ENCODE results near the gene PRTN3. TPM values are rescaled to one million over a fixed set of nuclear protein-coding genes. Genes with fewer than 3 reads are reported as not detected.
"Not testable (repeated sequence)": the region's sequence is repeated elsewhere in the genome, so short reads cannot be mapped to it uniquely, and the experiment has no call there.

The PRTN3 gene
- total RNA-seq, 1 donor from 2014 or later, result not detected

DNA sequence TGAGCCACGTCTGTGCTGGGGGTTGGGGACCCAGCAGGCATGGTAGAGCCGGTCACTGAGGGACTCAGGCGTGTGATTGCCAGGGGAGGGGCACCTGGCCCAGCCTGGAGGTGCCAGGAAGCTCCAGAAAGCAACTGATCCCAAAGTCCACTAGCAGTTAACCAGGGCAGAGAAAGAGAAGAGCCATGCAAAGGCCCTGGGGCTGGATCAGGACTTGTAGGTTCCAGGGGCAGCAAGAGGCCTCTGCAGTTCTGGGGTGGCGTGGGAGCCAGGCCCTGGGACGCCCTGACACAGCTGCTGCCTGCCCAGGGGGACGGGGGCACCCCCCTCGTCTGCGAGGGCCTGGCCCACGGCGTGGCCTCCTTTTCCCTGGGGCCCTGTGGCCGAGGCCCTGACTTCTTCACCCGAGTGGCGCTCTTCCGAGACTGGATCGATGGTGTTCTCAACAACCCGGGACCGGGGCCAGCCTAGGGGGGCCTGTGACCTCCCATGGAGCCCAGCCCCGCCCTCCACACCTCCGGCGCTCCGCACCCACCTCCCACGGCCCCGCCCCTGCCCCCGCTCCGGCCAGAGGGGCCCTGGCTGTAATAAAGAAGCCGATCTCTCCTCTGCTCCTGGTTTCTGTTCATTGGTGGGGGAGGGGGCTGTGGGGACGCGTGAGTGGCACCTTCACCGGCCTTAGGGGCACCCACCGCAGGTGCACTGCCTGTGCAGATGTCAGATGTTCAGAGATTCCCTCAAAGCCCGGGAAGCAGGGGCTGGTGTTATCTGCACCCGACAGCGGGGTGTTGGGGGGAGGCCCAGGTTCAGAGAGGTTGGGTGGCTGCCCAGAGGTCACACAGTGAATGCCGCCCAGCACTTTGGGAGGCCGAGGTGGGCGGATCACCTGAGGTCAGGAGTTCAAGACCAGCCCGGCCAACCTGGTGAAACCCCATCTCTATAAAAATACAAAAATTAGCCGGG lies 9.1 kb upstream of the PRTN3 start:
- H3K4me3 Mint-ChIP-seq (ENCODE audit: unreplicated experiment), result no peak overlapping the region
- no peak for DNase-seq (ENCODE audit: low spot score)
- H3K36me3 Mint-ChIP-seq (ENCODE audit: low read depth, unreplicated experiment), result no peaks in the 10 kb centered on the region
- no peaks in the 10 kb centered on the region for H3K9me3 Mint-ChIP-seq (ENCODE audit: unreplicated experiment)
- TF ChIP-seq CTCF (IDR thresholded peaks at IDR 0.05; ENCODE audit: unreplicated experiment), result no peak
- H3K4me1 Mint-ChIP-seq (ENCODE audit: unreplicated experiment), result no peaks in the 10 kb centered on the region
- H3K27ac Mint-ChIP-seq (ENCODE audit: unreplicated experiment), result no peak overlapping the region
- peaks cover 6% of the 10 kb centered on the region for H3K27me3 Mint-ChIP-seq (ENCODE audit: unreplicated experiment)

GRCh38 chr19:834216-834615 lies 6.6 kb upstream of the PRTN3 start:
- no peaks in the 10 kb centered on the region for H3K4me1 Mint-ChIP-seq (ENCODE audit: unreplicated experiment)
- H3K27ac Mint-ChIP-seq (ENCODE audit: unreplicated experiment), result no peak overlapping the region
- peaks cover 6% of the 10 kb centered on the region for H3K27me3 Mint-ChIP-seq (ENCODE audit: unreplicated experiment)
- no peaks in the 10 kb centered on the region for H3K9me3 Mint-ChIP-seq (ENCODE audit: unreplicated experiment)
- H3K4me3 Mint-ChIP-seq (ENCODE audit: unreplicated experiment), result no peak overlapping the region
- no peak for TF ChIP-seq CTCF (IDR thresholded peaks at IDR 0.05; ENCODE audit: unreplicated experiment)
- DNase-seq (ENCODE audit: low spot score), result no peak
- no peaks in the 10 kb centered on the region for H3K36me3 Mint-ChIP-seq (ENCODE audit: low read depth, unreplicated experiment)

DNA sequence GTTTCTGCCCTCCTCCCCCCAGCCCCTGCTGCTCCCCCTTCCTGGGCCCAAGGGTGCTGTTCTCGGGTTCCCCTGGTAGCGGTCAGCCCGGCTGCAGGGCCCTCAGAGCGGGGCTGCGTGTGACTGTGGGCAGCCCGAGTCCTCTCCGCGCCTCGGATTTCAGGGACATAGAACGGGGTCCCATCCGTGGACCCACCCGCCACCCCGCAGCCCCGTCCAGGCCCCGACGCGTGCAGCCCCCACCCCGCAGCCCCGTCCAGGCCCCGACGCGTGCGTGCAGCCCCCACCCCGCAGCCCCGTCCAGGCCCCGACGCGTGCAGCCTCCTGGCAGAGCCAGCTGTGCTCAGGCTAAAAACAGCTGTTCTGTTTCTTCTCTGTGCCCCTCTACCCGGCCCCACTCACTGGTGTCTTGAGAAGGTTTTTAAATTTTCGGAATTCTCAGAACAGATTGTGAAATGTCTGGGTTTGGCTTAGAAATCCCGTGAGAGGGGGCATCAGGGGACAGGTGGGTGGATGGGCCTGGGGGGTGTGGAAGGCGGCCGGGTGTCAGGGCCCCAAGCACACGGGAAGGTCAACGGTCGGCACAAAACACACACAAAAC lies 5.5 kb upstream of the PRTN3 start:
- Mint-ChIP-seq H3K36me3 (ENCODE audit: low read depth, unreplicated experiment) (no peaks in the 10 kb centered on the region), H3K4me3 (ENCODE audit: unreplicated experiment) (no peak overlapping the region), H3K27ac (ENCODE audit: unreplicated experiment) (no peak overlapping the region), H3K4me1 (ENCODE audit: unreplicated experiment) (no peaks in the 10 kb centered on the region), H3K27me3 (ENCODE audit: unreplicated experiment) (peaks cover 6% of the 10 kb centered on the region), H3K9me3 (ENCODE audit: unreplicated experiment) (no peaks in the 10 kb centered on the region)
- TF ChIP-seq CTCF (IDR thresholded peaks at IDR 0.05; ENCODE audit: unreplicated experiment), result no peak
- DNase-seq (ENCODE audit: low spot score), result no peak

GRCh38 chr19:842802-843179 lies 2.0 kb downstream of the PRTN3 start:
- not testable (repeated sequence) for H3K9me3 Mint-ChIP-seq (ENCODE audit: unreplicated experiment); H3K27ac Mint-ChIP-seq (ENCODE audit: unreplicated experiment); H3K36me3 Mint-ChIP-seq (ENCODE audit: low read depth, unreplicated experiment); H3K4me1 Mint-ChIP-seq (ENCODE audit: unreplicated experiment); H3K4me3 Mint-ChIP-seq (ENCODE audit: unreplicated experiment); DNase-seq (ENCODE audit: low spot score); H3K27me3 Mint-ChIP-seq (ENCODE audit: unreplicated experiment)

GRCh38 chr19:843180-843835 lies 2.5 kb downstream of the PRTN3 start:
- Mint-ChIP-seq H3K27ac (ENCODE audit: unreplicated experiment) (no peak overlapping the region), H3K9me3 (ENCODE audit: unreplicated experiment) (no peaks in the 10 kb centered on the region), H3K4me3 (ENCODE audit: unreplicated experiment) (no peak overlapping the region), H3K27me3 (ENCODE audit: unreplicated experiment) (peaks cover 7% of the 10 kb centered on the region), H3K4me1 (ENCODE audit: unreplicated experiment) (peaks cover 2% of the 10 kb centered on the region), H3K36me3 (ENCODE audit: low read depth, unreplicated experiment) (peaks cover 4% of the 10 kb centered on the region)
- no peak for TF ChIP-seq CTCF (IDR thresholded peaks at IDR 0.05; ENCODE audit: unreplicated experiment)
- peak; percentile 37 for DNase-seq (ENCODE audit: low spot score)

Measured in endothelial cell (in vitro differentiated cells).